Activated T-cell treated with anti-CD3 and anti-CD28 coated beads, Interleukin-2, amount 50 U/mL, for 72 hours (primary cell): Measurements from ENCODE around the gene ZSCAN21. TPM values are rescaled to one million over a fixed set of nuclear protein-coding genes. Genes with fewer than 3 reads are reported as not detected.
"Not testable (repeated sequence)": the region's sequence is repeated elsewhere in the genome, so short reads cannot be mapped to it uniquely, and the experiment has no call there.

ENCODE experiments used
- ATAC-seq, 2 donors: fragments of 150-1000 bp; cut with Tn5 transposase; replicated peaks in 1 of 2; 2 replicates each; pipeline ENCODE4 v1.10.0; 2021; ENCODE audit warnings: moderate library complexity in 2 of 2, mild to moderate bottlenecking in 1 of 2
- DNase-seq, 2 donors: peaks; one replicate each; pipeline ENCODE4 v3.0.0; 2021 to 2022; ENCODE audit warnings: mixed read lengths in 1 of 2
- H3K27ac Mint-ChIP-seq: one replicate; pipeline ENCODE4 v1.8.0; 2022; ENCODE audit warnings: mild to moderate bottlenecking, moderate library complexity, mixed read lengths
- H3K27me3 Mint-ChIP-seq: one replicate; pipeline ENCODE4 v1.8.0; 2022; ENCODE audit warnings: low read depth, mixed read lengths
- H3K36me3 Mint-ChIP-seq, 2 donors: one replicate each; pipeline ENCODE4 v1.8.0; 2022; ENCODE audit warnings: mixed read lengths in 2 of 2, mild to moderate bottlenecking in 1 of 2; ENCODE audit not compliant: insufficient read depth in 2 of 2
- H3K4me1 Mint-ChIP-seq: one replicate; pipeline ENCODE4 v1.8.0; 2022; ENCODE audit warnings: low read depth, mixed read lengths
- H3K4me3 Mint-ChIP-seq, 2 donors: one replicate each; pipeline ENCODE4 v1.8.0; 2022; ENCODE audit warnings: mild to moderate bottlenecking in 2 of 2, mixed read lengths in 2 of 2, moderate library complexity in 2 of 2
- H3K9me3 Mint-ChIP-seq, 2 donors: one replicate each; pipeline ENCODE4 v1.8.0; 2022; ENCODE audit warnings: mixed read lengths in 2 of 2
- total RNA-seq, 2 donors: library from RNA; stranded (reverse); gene quantifications; one replicate each; pipeline ENCODE4 v1.2.3, GENCODE V29; 2022

The ZSCAN21 gene
- 10 to 100 TPM in 1 of 2 donors, 1 to 10 TPM in 1; 8.4 to 12.4 TPM for total RNA-seq

DNA sequence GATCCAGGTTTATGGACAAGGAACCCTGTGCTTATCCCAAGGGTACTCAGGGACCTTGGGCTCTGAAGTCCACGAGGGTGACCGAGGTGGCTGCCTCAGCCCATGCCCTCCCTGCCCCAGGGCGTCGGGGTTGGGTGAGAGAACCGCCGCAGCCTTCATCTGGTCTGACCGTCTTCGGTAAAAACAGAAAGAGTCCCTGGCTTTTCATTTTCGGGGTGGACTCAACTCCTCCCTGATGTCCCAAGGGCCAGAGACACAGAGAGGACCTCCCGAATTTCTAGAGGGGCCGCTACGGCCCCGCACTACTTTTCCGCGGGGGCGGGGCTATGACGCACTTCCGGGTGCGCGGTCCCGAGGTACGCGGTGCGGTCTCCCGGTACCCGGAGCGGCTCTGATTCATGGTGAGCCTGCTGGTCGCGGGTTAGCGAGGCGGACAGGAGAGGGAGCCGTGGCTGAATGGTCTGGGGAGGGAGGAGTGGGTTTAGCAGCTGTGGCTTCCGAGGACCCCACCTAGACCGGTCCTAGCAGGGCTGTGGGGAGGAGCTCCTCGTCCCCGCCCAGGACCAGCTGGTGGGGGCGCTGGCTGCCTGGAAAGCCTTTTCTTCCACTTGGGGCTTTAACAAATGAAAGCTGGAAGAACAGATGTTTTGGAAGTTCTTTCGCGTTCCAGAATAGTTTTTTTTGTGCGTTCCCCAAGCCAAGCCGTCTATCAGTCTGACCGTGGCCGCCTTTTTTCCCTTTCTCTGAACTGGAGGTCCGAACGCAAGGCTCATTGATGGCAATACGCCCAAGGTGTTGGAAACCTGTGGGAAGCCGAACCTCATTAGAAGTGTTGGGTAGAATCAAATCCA, at the start of gene ZSCAN21:
TSS of gene ZSCAN21 (plus strand) at position 334 of the 851 bp plus-strand sequence. CDS start 7,233 bp downstream, outside the sequence.
- no peaks in the 10 kb centered on the region for H3K9me3 Mint-ChIP-seq
- DNase-seq (peak; percentile 89 to 93), ATAC-seq (peak; percentile 97)
- H3K36me3 Mint-ChIP-seq = no peaks in the 10 kb centered on the region
- peak within 1 kb of the TSS; percentile 80 to 90 for H3K4me3 Mint-ChIP-seq
- peak within 1 kb of the TSS; percentile 70 for H3K27ac Mint-ChIP-seq
- no peaks in the 10 kb centered on the region for H3K27me3 Mint-ChIP-seq
- peaks cover 19% of the 10 kb centered on the region for H3K4me1 Mint-ChIP-seq

DNA sequence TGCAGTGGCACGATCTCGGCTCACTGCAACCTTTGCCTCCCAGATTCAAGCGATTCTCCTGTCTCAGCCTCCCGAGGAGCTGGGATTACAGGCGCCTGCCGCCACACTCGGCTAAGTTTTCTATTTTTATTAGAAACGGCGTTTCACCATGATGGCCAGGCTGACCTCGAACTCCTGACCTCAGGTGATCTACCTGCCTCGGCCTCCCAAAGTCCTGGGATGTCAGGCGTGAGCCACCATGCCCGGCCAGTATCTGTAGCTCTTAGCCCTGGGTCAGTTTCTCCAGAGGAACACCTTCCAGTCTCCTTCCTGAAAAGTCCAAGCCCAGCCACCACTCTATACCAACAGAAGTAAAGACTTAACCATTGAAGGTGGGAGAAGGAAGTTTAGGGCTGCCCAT, 49.3 kb upstream of the ZSCAN21 start:
- no peak overlapping the region for H3K27ac Mint-ChIP-seq
- no peak for ATAC-seq

DNA sequence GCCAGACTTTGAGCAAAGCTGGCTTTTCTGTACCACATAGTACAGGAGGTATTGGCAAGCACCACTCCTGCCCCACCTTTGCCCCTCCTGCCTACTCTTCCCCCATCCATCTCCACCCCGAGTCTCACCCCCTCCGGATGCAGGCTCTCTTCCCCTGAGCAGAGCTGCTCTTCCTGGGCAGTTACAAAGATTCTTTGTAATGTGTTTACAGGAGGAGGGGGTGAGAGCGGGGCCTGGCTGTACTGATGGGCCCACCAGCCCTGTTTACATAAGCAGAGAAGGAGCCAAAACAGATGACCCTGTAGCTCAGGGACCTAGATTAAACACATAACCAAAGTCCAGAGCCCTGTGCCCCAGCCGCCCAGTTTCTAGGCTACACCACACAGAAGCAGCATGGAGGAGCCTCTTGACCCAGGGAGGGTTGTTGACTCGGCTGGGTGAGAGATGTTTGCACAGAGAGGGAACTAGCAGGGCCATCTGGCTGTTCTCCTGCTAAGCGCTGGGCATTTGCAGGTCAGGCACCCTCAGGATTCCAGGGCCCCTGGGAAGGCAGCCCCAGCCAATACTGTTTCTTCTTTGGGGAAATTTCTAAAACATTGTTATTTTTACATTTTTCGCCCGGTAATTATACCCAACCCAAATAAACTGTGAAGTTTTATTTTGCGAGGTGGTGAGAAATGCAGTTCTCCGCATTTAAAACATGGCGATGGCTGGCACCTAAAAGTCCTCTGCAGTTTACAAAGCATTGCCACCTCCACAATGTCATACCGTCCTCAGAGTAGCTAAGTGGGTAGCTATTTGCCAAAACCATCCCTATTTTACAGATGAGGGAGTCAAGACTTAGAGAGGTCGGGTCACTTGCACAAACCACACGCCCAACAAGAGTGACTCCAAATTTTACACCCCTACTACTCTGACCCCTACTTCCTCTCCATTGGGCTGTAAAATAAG, 45.6 kb upstream of the ZSCAN21 start:
- Mint-ChIP-seq H3K27ac (no peak overlapping the region), H3K36me3 (no peaks in the 10 kb centered on the region), H3K9me3 (no peaks in the 10 kb centered on the region), H3K4me1 (no peaks in the 10 kb centered on the region), H3K27me3 (no peaks in the 10 kb centered on the region), H3K4me3 (no peak overlapping the region)
- no peak for DNase-seq
- ATAC-seq = no peak

More for the DNA sequence above, 49.3 kb upstream of the ZSCAN21 start:
- no peaks in the 10 kb centered on the region for H3K27me3 Mint-ChIP-seq
- peaks cover 3 to 6% of the 10 kb centered on the region in 2 donors for H3K36me3 Mint-ChIP-seq
- no peak for DNase-seq
- no peak overlapping the region for H3K4me3 Mint-ChIP-seq
- peaks cover 16% of the 10 kb centered on the region for H3K4me1 Mint-ChIP-seq
- H3K9me3 Mint-ChIP-seq = peaks cover 0 to 2% of the 10 kb centered on the region in 2 donors

DNA sequence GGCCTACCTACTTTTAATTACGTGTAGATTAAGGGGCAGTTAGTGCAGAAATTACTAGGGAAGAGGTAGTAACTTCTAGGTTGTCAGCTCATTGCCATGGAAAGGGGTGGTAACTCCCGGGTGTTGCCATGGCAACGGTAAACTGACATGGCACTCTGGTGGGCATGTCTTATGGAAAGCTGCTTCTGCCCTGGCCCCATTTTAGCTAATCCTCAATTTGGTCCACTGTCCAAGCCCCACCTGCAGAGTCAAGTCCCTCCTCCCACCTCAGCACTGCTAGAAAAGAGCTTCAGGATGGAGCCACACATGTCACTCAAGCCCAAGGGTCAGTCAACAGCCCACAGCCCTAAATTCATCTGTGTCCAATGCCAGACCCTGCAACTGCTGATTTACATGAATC, 41.7 kb upstream of the ZSCAN21 start:
- H3K27me3 Mint-ChIP-seq = no peaks in the 10 kb centered on the region
- no peak overlapping the region for H3K4me3 Mint-ChIP-seq
- ATAC-seq (no peak), DNase-seq (no peak)
- H3K4me1 Mint-ChIP-seq = peaks cover under 1% of the 10 kb centered on the region
- no peaks in the 10 kb centered on the region for H3K36me3 Mint-ChIP-seq
- no peak overlapping the region for H3K27ac Mint-ChIP-seq
- H3K9me3 Mint-ChIP-seq = no peaks in the 10 kb centered on the region

DNA sequence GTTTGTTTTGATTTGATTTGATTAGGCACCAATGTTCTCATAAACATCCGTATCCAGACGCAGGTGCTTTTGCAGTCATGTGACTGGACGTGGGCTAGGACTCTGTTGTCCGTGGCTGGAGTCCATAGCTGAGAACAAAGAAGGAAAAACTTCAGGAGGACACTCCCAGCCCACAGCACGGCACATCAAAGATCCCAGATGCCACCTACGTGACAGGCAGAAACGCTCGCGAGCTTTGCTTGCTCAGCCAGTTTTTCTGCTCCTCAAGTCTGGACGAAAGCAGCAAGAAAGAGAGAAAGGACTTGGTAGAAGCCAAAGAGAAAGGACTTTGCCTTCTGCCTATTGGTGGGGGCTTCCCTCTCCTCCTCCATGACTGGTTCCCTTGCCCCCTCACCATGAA, 41.0 kb upstream of the ZSCAN21 start:
- Mint-ChIP-seq H3K4me3 (no peak overlapping the region), H3K36me3 (no peaks in the 10 kb centered on the region), H3K27me3 (no peaks in the 10 kb centered on the region), H3K27ac (no peak overlapping the region), H3K9me3 (no peaks in the 10 kb centered on the region), H3K4me1 (peaks cover 7% of the 10 kb centered on the region)
- ATAC-seq = no peak
- DNase-seq = no peak

DNA sequence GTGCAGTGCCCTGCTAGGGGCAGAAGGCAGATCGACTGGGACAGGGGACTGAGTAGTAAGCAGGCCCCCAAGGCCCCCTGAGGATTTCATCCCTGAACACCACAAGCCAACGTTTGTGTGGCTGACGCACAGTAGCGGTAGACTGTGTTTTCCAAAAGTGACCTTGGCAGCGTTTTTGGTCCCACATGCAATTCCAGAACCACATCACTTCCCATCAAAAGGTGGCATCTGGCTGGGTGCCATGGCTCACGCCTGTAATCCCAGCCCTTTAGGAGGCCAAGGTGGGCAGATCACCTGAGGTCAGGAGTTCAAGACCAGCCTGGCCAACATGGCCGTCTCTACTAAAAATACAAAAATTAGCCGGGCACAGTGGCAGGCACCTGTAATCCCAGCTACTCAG, 39.6 kb upstream of the ZSCAN21 start:
- H3K4me1 Mint-ChIP-seq = peaks cover 15% of the 10 kb centered on the region
- H3K36me3 Mint-ChIP-seq, H3K4me3 Mint-ChIP-seq, ATAC-seq, DNase-seq, H3K27me3 Mint-ChIP-seq, H3K9me3 Mint-ChIP-seq, H3K27ac Mint-ChIP-seq: not testable (repeated sequence)

DNA sequence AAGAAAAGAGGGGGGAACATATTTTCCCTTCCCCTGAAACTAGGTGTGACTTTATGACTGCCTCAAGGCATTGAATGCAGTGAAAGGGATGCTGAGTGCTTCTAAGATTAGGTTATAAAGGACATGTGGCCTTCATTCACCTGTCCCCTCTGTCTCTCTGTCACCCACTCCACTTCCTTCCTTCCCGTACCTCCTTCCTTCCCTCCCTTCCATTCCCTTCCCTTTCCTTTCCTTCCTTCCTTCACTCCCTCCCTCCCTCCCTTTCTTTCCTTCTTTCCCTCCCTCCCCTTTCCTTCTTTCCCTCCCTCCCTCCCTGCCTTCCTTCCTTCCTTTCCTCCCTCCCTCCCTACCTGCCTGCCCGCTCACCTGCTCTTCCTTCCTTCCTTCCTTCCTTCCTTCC, 38.7 kb upstream of the ZSCAN21 start:
- H3K27ac Mint-ChIP-seq = no peak overlapping the region
- no peaks in the 10 kb centered on the region for H3K36me3 Mint-ChIP-seq
- no peak for ATAC-seq
- no peak for DNase-seq
- H3K9me3 Mint-ChIP-seq = no peaks in the 10 kb centered on the region
- H3K4me3 Mint-ChIP-seq = no peak overlapping the region
- H3K4me1 Mint-ChIP-seq = peaks cover 20% of the 10 kb centered on the region
- no peaks in the 10 kb centered on the region for H3K27me3 Mint-ChIP-seq

DNA sequence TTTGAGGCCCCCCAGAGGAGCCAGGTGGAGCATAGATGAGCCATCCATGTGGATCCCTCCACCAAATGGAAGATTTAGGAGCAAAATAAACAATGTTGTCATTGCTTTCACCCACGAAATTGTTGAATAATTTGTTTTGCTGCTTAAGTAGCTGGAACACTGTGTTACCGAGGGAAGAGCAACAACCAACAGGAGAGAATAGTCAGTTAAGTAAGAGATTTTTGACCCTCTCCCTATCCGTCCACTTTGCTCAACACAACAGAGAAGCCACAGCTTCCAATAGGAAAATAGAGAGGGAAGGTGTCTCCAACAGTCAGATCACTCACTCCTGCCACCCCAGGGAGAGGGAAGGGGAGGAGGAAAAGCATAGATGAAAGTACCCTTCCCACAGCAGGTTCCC, 38.1 kb upstream of the ZSCAN21 start:
- no peaks in the 10 kb centered on the region for H3K9me3 Mint-ChIP-seq
- ATAC-seq (no peak), DNase-seq (no peak)
- no peak overlapping the region for H3K27ac Mint-ChIP-seq
- H3K4me1 Mint-ChIP-seq = peaks cover 25% of the 10 kb centered on the region
- no peak overlapping the region for H3K4me3 Mint-ChIP-seq
- no peaks in the 10 kb centered on the region for H3K27me3 Mint-ChIP-seq
- H3K36me3 Mint-ChIP-seq = peaks cover 1 to 4% of the 10 kb centered on the region in 2 donors

DNA sequence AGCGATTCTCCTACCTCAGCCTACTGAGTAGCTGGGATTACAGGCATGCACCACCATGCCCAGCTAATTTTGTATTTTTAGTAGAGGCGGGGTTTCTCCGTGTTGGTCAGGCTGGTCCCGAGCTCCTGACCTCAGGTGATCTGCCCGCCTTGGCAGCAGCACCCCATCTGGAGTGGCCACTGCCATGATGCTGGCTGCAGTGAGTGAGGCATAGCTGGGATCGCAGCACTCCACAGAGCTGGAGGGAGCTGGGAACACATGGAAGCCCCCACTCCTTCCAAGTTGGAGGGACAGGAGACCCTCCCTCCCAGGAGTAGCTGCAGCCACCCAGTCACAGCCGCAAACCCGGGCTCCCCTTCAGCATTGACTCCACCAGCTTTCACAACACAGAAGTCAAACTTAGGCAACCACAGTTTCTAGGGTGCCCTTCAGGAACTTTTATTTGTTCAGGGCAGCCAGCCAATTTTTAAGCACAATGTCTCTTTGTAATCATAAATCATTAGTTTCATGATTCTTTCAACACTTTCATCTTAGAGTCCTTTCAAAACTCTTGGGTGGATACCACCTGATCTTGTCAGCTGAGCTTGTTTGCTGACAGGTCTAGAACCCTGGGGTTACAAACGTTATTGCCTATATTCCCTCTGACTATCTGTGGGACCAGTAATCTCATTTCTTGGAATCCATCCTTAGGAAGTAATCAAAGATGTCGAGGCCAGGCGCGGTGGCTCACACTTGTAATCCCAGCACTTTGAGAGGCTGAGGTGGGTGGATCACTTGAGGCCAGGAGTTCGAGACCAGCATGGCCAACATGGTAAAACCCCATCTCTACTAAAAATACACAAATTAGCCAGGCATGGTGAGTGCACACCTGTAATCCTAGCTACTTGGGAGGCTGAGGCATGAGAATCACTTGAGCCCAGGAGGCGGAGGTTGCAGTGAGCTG, 36.9 kb upstream of the ZSCAN21 start:
- not testable (repeated sequence) for H3K27me3 Mint-ChIP-seq, H3K9me3 Mint-ChIP-seq, H3K36me3 Mint-ChIP-seq, ATAC-seq, DNase-seq
- Mint-ChIP-seq H3K27ac (peak overlapping the region; percentile 78), H3K4me3 (peak overlapping the region in 1 of 2 donors; percentile 43), H3K4me1 (peaks cover 33% of the 10 kb centered on the region)

DNA sequence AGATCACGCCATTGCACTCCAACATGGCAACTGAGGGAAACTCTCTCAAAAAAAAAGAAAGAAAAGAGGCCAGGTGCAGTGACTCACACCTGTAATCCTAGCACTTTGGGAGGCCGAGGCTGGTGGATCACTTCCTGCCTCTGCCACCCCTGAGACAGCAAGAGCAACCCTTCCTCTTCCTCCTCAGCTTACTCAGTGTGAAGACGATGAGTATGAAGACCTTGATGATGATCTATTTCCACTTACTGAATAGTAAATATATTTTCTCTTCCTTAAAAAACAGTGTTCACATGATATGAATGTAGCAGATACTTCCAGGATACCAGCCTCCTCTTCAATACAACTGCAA, 36.3 kb upstream of the ZSCAN21 start:
- peak; percentile 49 to 50 for DNase-seq
- H3K4me1 Mint-ChIP-seq = peaks cover 39% of the 10 kb centered on the region
- peak; percentile 58 to 65 for ATAC-seq
- H3K9me3 Mint-ChIP-seq = no peaks in the 10 kb centered on the region
- peak overlapping the region in 1 of 2 donors; percentile 43 for H3K4me3 Mint-ChIP-seq
- peaks cover 5 to 7% of the 10 kb centered on the region in 2 donors for H3K36me3 Mint-ChIP-seq
- peak overlapping the region; percentile 78 for H3K27ac Mint-ChIP-seq
- no peaks in the 10 kb centered on the region for H3K27me3 Mint-ChIP-seq

DNA sequence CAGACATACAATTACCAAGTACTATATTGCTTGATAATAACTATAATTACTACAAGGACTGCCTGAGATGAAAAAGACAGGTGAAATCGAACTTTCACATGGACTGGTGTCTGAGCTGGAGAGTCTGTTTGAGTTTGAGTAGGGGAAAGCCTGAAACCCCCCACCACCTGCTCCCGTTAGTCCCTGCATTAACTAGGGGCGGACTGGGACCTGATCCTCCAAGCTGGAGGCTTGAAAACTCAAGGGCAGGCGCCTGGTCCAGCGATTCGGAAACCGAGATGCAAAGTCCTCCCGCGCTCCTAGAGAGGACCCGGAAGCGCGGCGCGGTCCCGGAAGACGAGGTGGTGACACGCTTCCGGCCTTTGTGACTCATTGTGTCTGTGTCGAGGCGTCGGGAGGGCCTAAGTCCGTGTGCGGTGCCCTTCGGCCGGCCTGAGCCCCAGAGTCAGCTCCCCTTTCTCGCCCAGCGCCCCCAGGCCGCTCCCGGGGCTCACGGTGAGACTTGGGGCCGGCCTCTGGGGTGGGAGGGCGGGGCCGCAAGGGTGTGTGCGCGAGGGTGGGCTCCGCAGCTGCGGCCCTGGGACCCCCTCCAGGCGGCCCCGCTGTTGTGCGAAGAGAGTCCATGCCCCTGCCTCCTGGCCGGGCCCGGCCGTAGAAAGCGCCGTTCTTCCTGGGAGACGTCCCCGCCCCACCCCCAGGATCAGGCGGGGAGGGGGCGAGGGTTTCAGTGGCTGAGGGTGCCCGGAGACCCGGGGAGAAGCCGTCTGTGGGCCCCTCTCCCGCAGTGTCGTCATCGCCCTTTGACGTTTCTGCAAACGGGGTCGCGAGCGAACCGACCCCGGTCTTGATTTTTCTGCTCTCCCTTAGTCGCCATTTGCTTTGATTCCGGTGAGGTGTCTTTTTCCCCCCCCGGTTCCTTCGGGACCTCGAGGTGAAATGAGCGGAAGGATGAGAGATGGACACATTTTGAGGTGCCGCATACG, 34.1 kb upstream of the ZSCAN21 start, which contains the start of gene ZKSCAN1:
TSS of gene ZKSCAN1 (plus strand) at position 365 of the 983 bp plus-strand sequence. CDS start 7,911 bp downstream, outside the sequence.
- Mint-ChIP-seq H3K9me3 (no peaks in the 10 kb centered on the region), H3K27ac (peak within 1 kb of the TSS; percentile 92), H3K4me1 (peaks cover 58% of the 10 kb centered on the region), H3K27me3 (no peaks in the 10 kb centered on the region), H3K36me3 (peaks cover 7% of the 10 kb centered on the region in 2 donors), H3K4me3 (peak within 1 kb of the TSS; percentile 91 to 93)
- DNase-seq = peak; percentile 89 to 90
- peak; percentile 99 for ATAC-seq
